Measurements from ENCODE around the gene ANKRD13A. TPM values are rescaled to one million over a fixed set of nuclear protein-coding genes. Genes with fewer than 3 reads are reported as not detected.

ANKRD13A gene
- polyA plus RNA-seq, 6 donors from 2014 or later = 65.4 to 95.4 (median 78.7) TPM

Other genes with a start within 250 kb of the ANKRD13A start
- gene TRPV4, start 166.0 kb upstream of the ANKRD13A start, polyA plus RNA-seq (ENCODE audit: low read depth in 6 of 6) = not detected
- gene GLTP, start 118.9 kb upstream of the ANKRD13A start, polyA plus RNA-seq (ENCODE audit: low read depth in 6 of 6) = 10 to 100 TPM; 29.8 to 50.0 (median 40.6) TPM
- gene TCHP, start 99.2 kb upstream of the ANKRD13A start, polyA plus RNA-seq (ENCODE audit: low read depth in 6 of 6) = 10 to 100 TPM in 1 of 6 donors, 1 to 10 TPM in 5; 5.6 to 10.3 (median 6.4) TPM
- 100 to 1,000 TPM in 4 of 6 donors, 10 to 100 TPM in 2; 95.1 to 129 (median 101) TPM for gene GIT2, start 3.1 kb upstream of the ANKRD13A start, polyA plus RNA-seq (ENCODE audit: low read depth in 6 of 6)
- gene C12orf76, start 49.1 kb downstream of the ANKRD13A start, polyA plus RNA-seq (ENCODE audit: low read depth in 6 of 6) = 10 to 100 TPM; 10.6 to 19.8 (median 16.7) TPM
- 1 to 10 TPM in 4 of 6 donors, under 1 TPM in 1, not detected in 1; 0.84 to 1.9 (median 1.4) TPM for gene IFT81, start 124.9 kb downstream of the ANKRD13A start, polyA plus RNA-seq (ENCODE audit: low read depth in 6 of 6)

Measured in naive B cell (primary cell).